Neural cell (in vitro differentiated cells): ENCODE data around the gene ARHGEF26. TPM values are rescaled to one million over a fixed set of nuclear protein-coding genes. Genes with fewer than 3 reads are reported as not detected.

Experiments
- H2AFZ ChIP-seq: fragments of 200-600, 300-800 bp; sonication (generic), shearing (Covaris generic); 2 replicates; pipeline ENCODE4 v1.6.0; 2014; ENCODE audit warnings: low read depth, mild to moderate bottlenecking, antibody characterized with exemption, low read length, moderate library complexity
- H3F3A ChIP-seq: fragments of 200-600 bp; shearing (Covaris generic); 2 replicates; pipeline ENCODE4 v1.6.1; 2016; ENCODE audit warnings: mild to moderate bottlenecking, moderate library complexity, mixed read lengths, antibody characterized with exemption, low read length; ENCODE audit not compliant: insufficient read depth, poor library complexity, severe bottlenecking
- H3K27ac ChIP-seq: fragments of 200-600, 300-800 bp; sonication (generic), shearing (Covaris generic); 2 replicates; pipeline ENCODE4 v1.5.1; 2014; ENCODE audit warnings: mild to moderate bottlenecking, low read length, moderate library complexity
- H3K27me3 ChIP-seq: fragments of 300-800, 200-600 bp; sonication (generic), shearing (Covaris generic); 2 replicates; pipeline ENCODE4 v1.6.0; 2014; ENCODE audit warnings: mild to moderate bottlenecking, low read depth, low read length, moderate library complexity; ENCODE audit not compliant: insufficient read depth
- H3K36me3 ChIP-seq: fragments of 300-800, 200-600 bp; sonication (generic), shearing (Covaris generic); 2 replicates; pipeline ENCODE4 v1.5.1; 2014; ENCODE audit warnings: mild to moderate bottlenecking, antibody characterized with exemption, low read length, moderate library complexity; ENCODE audit not compliant: insufficient read depth
- H3K4me2 ChIP-seq: fragments of 300-800, 200-600 bp; sonication (generic), shearing (Covaris generic); 2 replicates; pipeline ENCODE4 v1.6.0; 2014; ENCODE audit warnings: mild to moderate bottlenecking, low read length
- H3K4me3 ChIP-seq: fragments of 300-800, 200-600 bp; sonication (generic), shearing (Covaris generic); 2 replicates; pipeline ENCODE4 v1.5.1; 2014; ENCODE audit warnings: mild to moderate bottlenecking, low read length, moderate library complexity
- H3K79me2 ChIP-seq: fragments of 200-600 bp; shearing (Covaris generic); replicated peaks from 2 replicates; pipeline ENCODE4 v1.6.0; 2014; ENCODE audit warnings: mild to moderate bottlenecking, low read length, moderate library complexity; ENCODE audit not compliant: insufficient read depth
- H3K9ac ChIP-seq: fragments of 300-800, 200-600 bp; sonication (generic), shearing (Covaris generic); 2 replicates; pipeline ENCODE4 v1.6.1; 2016; ENCODE audit warnings: mild to moderate bottlenecking, low read length, mixed read lengths
- H3K9me2 ChIP-seq: fragments of 200-600 bp; shearing (Covaris generic); 2 replicates; pipeline ENCODE4 v1.6.1; 2016; ENCODE audit warnings: mild to moderate bottlenecking, low read length, mixed read lengths; ENCODE audit not compliant: insufficient read depth
- H3K9me3 ChIP-seq: fragments of 200-600, 300-800 bp; sonication (generic), shearing (Covaris generic); 2 replicates; pipeline ENCODE4 v1.6.1; 2016; ENCODE audit warnings: mild to moderate bottlenecking, mixed run types, low read length, moderate library complexity, mixed read lengths
- H4K20me1 ChIP-seq: fragments of 200-600 bp; shearing (Covaris generic); 2 replicates; pipeline ENCODE4 v1.6.1; 2016; ENCODE audit warnings: mild to moderate bottlenecking, mixed run types; ENCODE audit not compliant: insufficient read depth
- CTCF ChIP-seq: fragments of 450-650 bp; IDR thresholded peaks from 2 replicates; pipeline ENCODE4 v1.5.1; 2014; ENCODE audit warnings: antibody characterized with exemption, mild to moderate bottlenecking, moderate library complexity; ENCODE audit not compliant: poor library complexity, severe bottlenecking
- EP300 ChIP-seq: fragments of 450-650 bp; conservative IDR thresholded peaks from 2 replicates; pipeline ENCODE4 v1.6.1; 2014; ENCODE audit warnings: antibody characterized with exemption, mild to moderate bottlenecking, moderate library complexity; ENCODE audit not compliant: poor library complexity, severe bottlenecking
- EZH2 ChIP-seq: fragments of 200-600, 300-800 bp; shearing (Covaris generic), sonication (generic); IDR thresholded peaks from 2 replicates; pipeline ENCODE4 v1.6.1; 2014; ENCODE audit warnings: antibody characterized with exemption, low read length, borderline replicate concordance, mild to moderate bottlenecking; ENCODE audit not compliant: insufficient read depth, poor library complexity, severe bottlenecking
- MXI1 ChIP-seq: fragments of 450-650 bp; conservative IDR thresholded peaks from 2 replicates; pipeline ENCODE4 v1.6.1; 2014; ENCODE audit warnings: antibody characterized with exemption, mild to moderate bottlenecking; ENCODE audit not compliant: poor library complexity, severe bottlenecking
- POLR2AphosphoS5 ChIP-seq: IDR thresholded peaks from 2 replicates; pipeline ENCODE4 v1.6.1; 2012
- RAD21 ChIP-seq: fragments of 450-650 bp; conservative IDR thresholded peaks from 2 replicates; pipeline ENCODE4 v1.6.1; 2014; ENCODE audit warnings: antibody characterized with exemption, mild to moderate bottlenecking, moderate library complexity
- REST ChIP-seq: IDR thresholded peaks from 2 replicates; pipeline ENCODE4 v1.6.1; 2012; ENCODE audit warnings: borderline replicate concordance
- SMC3 ChIP-seq: fragments of 450-650 bp; conservative IDR thresholded peaks from 2 replicates; pipeline ENCODE4 v1.6.1; 2014; ENCODE audit warnings: antibody characterized with exemption, mild to moderate bottlenecking, moderate library complexity; ENCODE audit not compliant: poor library complexity
- TAF1 ChIP-seq: IDR thresholded peaks from 2 replicates; pipeline ENCODE4 v1.6.1; 2012; ENCODE audit warnings: low read depth
- polyA plus RNA-seq: library from polyadenylated mRNA; depleted of rRNA; stranded (reverse); fragments of >200 nt; gene quantifications from 2 replicates; pipeline ENCODE4 v1.2.3, GENCODE V29; 2014

ARHGEF26 gene
- polyA plus RNA-seq, 1 donor from 2014 or later = 5.7 TPM

- H3K9me2 ChIP-seq = no peaks in the 10 kb centered on the region
- no peaks in the 10 kb centered on the region for H3K36me3 ChIP-seq
- no peaks in the 10 kb centered on the region for H3K9me3 ChIP-seq
- no peaks in the 10 kb centered on the region for H3K79me2 ChIP-seq
- no peak overlapping the region for H3K4me3 ChIP-seq
- H3F3A ChIP-seq = no peaks in the 10 kb centered on the region
- TF ChIP-seq RAD21 = no peak
- no peak for TF ChIP-seq POLR2AphosphoS5
- TF ChIP-seq EP300 = no peak
- TF ChIP-seq TAF1 = no peak
- no peak for TF ChIP-seq MXI1
- no peak for TF ChIP-seq CTCF
- TF ChIP-seq EZH2 = no peak
- no peak for TF ChIP-seq SMC3
- no peak overlapping the region for H2AFZ ChIP-seq
- no peak overlapping the region for H3K27ac ChIP-seq
- no peaks in the 10 kb centered on the region for H4K20me1 ChIP-seq
- no peak overlapping the region for H3K9ac ChIP-seq
- H3K27me3 ChIP-seq = no peaks in the 10 kb centered on the region
- no peak overlapping the region for H3K4me2 ChIP-seq
Measured at GRCh38 chr3:154195620-154196356, 74.6 kb downstream of the ARHGEF26 start.

- no peaks in the 10 kb centered on the region for H4K20me1 ChIP-seq
- H3F3A ChIP-seq = no peaks in the 10 kb centered on the region
- H3K36me3 ChIP-seq = no peaks in the 10 kb centered on the region
- H3K79me2 ChIP-seq = no peaks in the 10 kb centered on the region
- no peak overlapping the region for H3K4me2 ChIP-seq
- no peak overlapping the region for H2AFZ ChIP-seq
- H3K4me3 ChIP-seq = no peak overlapping the region
- no peaks in the 10 kb centered on the region for H3K9me3 ChIP-seq
- H3K9ac ChIP-seq = no peak overlapping the region
- H3K27me3 ChIP-seq = no peaks in the 10 kb centered on the region
- H3K27ac ChIP-seq = no peak overlapping the region
- H3K9me2 ChIP-seq = no peaks in the 10 kb centered on the region
- TF ChIP-seq EZH2 (no peak), SMC3 (no peak), REST (no peak), MXI1 (no peak), TAF1 (no peak), POLR2AphosphoS5 (no peak), CTCF (no peak), EP300 (no peak), RAD21 (no peak)
Measured at GRCh38 chr3:154197751-154198150, 76.6 kb downstream of the ARHGEF26 start.
